ENCODE measurements around the gene SAMD14.

Gene SAMD14

DNA sequence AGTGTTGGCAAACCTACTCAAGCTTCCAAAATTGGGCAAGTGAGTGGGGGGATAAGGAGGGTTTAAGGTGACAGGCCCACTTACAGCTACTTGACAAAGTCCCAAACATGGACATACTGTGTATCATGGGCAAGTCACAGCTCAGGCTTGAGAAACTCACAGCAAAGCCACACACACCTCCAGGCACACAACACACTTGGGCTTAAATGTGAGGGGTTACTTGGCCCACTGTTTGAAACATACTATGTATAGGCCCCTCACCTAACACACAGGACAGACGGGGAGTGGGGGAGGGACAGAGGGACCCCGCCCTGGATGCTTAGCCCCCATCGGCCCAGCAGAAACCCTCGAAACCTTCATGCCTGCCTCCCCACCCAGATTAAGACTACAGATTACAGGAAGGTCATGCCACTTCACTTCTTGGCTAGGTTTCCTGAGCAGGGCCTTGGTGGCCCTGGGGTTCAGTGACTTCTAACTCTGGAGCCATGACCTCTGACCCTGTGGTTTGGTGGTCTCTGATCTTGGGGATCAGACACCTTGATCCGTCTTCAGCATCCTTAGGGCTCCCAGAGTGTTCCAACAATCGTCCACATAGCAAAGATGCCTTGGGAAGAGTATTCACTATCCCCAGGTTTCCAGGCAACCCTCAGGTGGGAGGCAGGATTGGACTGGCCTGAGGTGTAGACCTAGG is 2.3 kb upstream of the SAMD14 start:
- no peak for DNase-seq (ENCODE audit: low read depth)

DNA sequence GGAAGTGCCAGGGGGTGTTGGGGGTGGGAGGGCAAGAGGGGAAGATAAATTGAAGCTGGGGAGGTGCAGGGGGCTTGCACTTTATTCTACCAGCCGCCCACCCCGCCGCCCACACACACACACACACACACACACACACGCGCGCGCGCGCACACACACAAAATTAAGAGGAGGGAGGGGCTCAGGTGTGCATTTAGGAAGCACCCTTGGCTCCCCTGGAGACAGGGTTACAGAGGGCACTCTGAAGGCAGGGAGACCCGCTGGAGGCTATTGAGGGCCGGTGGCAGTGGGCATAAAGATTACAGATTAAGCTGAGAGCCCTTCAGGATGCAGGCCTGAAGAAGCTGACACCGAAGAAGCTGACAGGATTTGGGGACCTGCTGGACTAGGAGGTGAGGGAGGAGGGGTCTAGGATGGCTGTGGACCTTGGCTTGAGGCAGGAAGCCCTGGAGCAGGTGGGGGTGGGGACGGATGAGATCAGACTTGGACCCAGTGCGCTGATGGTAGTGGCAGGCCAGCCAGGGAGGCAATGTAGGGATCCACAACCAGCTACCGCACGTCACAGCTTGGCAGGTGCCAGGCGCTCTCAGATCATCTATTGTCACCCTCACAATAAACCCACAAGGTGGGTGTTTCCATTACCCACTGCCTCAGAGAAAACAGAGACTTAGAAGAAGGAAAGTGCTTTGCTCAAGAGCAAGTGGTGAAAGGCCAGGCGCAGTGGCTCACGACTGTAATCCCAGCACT is 772 bp upstream of the SAMD14 start:
- DNase-seq (ENCODE audit: low read depth), result no peak

DNA sequence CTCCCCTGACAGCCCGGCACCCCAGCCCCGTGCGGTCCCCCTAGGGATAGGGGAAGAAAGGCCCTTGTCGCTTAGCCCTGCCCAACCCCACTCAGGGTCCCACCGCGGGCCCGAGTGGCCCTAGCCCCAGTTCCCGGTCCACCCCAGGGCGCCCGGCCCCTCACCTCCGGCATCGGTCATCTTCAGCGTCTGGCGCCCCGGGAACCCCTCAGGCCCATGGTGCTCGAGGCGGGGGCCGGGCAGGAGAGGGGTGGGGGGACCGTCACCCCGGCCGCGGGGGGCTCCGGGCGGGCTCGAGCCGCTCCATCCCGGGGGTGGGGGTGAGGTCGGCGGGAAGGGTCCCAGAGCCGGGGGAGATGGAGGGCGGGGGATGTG is 620 bp downstream of the SAMD14 start:
- DNase-seq (ENCODE audit: low read depth), result no peak

DNA sequence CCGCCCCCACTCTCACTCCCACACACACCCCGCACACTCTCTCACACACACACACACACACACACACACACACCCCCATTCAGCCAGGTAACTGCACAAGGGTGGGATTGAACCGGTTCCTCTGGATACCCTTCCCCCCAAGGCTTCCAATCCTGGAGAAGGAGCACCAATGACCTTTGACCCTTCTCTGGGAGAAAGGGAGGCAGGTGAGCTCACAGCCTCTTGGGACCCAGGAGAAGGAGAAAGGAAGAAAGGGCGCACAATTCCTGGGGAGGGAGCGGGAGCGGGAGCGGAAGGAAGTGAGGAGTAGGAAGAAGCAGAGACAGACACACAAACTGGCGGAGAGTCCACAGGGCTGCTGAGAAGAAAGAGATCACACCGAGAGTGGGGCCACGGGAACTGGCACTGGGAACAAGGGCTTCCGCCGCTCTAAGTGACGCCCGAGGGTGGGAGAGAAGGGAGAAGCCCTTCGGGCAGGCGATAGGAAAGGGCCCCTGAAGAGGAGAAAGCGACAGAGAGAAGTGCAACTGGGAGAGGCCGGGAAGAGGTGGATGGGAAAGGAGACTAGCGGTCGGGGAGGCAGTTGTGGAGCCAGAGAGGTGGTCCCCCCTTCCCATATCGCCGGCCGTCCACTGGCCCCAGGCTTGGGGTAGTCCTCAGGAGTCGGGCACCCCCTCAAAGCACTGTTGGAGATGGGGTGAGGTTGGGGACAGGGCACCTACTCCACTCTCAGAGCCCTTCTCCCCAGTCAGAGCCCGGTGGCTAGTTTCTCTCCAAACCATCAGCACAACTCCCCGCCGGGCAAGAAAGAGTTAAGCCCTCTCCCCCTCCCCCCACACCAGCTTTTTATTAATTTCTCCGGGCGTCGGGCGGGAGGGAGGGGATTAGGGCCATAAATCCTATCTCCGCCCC is 1.3 kb downstream of the SAMD14 start:
- no peak for DNase-seq (ENCODE audit: low read depth)

DNA sequence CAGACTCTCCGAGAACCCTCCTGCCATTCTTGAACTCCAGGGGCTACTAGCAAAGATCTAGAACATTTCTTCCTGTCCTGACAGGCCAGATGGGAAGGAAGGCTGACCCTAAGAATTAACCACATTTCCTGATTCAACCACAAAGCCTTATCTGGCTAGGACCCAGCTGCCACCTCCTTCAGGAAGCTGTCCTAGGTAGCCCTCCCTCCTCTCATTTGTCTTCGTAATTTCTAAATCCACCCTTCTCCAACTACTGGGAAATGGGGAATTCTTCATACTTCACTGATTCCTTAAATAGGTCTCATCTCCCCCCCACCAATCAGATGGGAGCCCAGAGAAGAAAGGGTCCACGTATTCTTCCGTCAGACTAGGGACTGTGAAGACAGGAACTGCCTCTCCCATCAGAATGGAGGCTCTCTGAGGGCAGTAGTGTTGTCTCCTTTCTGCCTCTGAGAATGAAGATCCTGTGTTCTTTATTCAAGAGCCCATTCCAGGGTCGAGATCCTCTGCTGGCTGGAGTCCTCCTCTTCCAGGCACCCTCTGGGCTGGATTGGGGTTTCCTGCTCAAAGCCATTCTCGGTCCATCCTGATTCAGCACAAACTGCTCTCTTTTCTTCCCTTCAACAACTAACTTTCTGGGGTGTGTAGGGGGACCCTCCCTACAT is 2.1 kb downstream of the SAMD14 start:
- DNase-seq (ENCODE audit: low read depth), result no peak

DNA sequence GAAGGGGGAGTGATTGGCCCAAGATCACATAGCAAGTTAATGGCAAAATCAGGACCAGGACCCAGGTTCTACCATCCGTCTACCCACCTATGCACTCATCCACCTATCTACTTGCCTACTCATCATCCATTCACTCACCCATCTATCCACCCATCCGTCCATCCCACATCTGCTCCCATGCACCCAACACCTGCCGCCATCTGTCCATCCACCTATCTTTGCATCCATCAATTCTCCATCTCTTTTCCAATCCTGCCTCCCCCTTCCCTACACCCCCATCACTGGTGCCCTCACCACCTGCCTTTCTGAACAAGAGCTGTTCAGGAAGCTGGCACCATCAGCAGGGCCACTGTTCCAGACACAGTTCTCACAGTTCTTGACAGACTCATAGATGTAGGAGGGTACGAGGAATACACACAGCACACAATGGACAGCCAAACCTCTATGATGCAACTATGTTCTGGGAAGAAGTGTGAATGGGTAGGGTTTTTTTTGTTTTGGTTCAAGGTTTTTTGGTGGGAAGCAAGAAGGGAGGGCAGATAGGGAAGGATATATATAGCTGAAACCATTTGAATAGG is 4.5 kb downstream of the SAMD14 start:
- DNase-seq (ENCODE audit: low read depth), result no peak

DNA sequence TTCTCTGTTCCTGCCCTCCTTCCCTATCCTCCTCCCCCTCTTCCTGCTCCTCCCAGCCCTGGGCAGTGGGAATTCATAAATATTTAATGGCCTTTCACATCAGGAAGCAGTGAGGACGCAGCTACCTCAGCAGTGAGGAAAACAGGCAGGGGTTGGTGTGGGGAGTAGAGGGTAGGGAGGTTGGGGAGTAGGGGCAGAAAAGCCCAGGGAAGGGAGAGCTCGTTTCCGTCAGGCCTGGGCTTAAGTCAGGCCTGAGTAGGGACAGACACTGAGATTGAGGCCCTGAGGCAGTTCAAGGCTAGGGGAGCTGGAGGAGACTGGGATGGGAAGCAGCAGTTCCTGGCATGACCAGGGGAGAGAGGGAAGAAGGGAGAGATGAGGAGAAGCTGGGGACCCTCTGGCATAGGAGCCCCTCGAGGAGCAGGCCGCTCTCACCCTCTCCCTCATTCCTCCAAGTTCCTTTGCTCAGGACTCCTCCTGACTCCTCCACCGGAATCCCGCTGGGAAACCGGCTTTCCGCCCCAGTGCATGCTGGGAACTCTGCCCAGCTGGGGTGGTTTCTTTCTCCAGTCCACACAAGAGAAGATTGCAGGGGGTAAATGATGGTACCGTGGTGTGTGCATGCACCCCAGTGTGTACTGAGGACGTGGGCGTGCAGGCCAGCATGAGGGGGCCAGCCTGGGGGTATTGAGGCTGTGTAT is 6.2 kb downstream of the SAMD14 start:
- DNase-seq (ENCODE audit: low read depth), result no peak

DNA sequence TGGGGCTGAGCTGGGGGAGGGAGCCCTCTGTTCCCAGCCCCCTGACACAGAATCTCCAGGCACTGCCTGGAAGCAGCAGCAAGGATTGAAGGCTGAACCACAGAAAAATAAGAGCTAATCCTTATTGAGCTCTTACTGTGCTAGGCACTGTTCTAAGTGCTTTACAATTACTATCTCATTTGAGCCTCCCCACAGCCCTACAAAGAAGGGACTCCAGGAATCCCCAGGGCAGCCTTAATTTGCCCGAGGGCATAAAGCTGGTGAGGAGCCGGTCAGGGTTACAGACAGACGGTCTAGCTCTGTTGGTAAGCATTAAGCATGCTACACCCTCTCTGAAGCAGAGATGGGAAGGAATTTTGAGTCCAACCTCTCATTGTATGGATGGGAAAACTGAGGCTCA is 7.0 kb downstream of the SAMD14 start:
- DNase-seq (ENCODE audit: low read depth), result no peak

DNA sequence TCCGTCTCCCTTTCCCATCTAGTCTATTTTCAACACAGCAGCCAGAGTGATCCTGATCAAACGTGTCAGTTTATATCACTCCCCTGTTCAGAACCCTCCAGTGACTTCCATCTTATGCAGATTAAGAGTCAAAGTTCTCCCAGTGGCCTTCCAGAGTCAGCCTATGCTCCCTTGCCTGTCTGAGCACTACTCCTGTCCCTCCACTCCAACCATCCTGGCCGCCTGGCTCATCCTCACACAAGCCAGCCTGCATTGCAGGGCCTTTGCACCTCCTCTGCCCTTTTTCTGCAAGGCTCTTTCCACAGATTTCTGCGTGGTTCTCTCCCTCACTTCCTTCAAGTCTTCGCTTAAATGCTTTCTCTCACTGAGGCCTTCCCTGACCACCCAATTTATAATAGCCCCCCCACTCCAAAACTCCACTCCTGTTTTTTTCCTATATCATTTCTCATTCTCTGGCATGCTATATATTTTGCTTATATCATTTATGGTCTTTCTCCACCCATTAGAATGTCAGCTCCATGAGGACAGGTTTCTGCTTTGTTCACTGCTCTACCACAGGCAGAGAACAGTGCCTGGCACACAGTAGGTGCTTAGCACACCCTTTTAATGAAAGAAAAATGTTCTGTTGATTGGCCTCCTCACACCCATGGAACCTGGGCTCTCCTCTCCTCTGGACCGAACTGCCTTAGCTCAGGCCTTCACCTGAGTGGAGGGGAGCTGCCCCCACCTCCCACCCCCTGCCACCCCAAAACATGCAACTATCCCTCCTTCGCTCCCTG is 9.3 kb downstream of the SAMD14 start:
- no peak for DNase-seq (ENCODE audit: low read depth)

DNA sequence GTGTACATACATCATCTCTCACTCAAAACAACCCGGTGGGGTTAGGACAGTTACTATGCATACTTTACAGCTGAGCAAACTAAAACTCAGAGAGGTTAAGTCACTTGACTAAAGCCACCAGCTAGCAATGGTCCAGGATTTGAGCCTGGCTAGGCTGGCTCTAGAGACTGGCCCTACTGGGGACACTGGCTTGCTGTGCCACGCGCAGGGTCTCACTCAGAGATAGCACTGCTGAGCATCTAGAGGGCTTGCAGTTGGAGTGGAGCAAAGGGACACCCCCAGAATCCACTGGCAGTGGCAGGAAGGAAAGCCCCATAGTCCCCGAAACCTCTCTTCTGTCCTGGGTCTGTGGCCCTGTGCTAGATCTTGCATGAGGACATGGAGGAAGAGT is 11.1 kb downstream of the SAMD14 start:
- no peak for DNase-seq (ENCODE audit: low read depth)

DNA sequence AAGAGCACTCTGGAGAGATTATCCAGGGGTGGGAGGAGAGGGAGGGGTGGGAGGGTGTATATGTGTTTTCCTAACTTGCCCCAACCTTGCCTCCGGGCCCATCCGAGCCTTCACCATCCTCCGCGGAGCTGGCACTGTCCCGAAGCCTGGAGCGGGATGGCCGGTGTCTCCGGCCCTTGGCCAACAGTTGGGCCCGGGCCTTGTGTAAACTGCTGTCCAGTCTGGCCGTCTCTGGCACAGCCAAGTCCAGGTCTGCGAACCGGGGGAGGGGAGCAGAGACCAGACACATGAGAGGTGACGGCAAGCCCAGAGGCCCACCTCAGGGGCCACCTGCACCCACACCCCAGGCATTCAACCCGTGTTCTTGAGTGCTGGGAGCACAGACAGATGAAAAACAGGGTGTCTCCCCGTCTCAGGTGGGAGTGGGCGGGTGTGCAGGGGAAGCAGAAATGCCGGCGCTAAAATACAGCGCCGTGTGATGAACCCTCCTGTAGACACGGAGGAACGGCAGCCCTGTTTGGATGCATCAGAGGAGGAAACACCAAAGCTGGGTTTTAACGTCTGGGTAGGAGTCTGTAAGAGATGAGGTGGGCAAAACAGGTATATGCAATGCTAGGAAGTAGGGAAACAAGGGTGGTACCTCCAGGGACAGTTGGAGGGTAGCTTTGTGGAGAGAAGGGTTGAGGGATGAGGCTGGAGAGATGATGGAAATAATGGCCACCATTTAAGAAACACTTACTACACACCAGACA is 11.7 kb downstream of the SAMD14 start:
- no peak for DNase-seq (ENCODE audit: low read depth)

DNA sequence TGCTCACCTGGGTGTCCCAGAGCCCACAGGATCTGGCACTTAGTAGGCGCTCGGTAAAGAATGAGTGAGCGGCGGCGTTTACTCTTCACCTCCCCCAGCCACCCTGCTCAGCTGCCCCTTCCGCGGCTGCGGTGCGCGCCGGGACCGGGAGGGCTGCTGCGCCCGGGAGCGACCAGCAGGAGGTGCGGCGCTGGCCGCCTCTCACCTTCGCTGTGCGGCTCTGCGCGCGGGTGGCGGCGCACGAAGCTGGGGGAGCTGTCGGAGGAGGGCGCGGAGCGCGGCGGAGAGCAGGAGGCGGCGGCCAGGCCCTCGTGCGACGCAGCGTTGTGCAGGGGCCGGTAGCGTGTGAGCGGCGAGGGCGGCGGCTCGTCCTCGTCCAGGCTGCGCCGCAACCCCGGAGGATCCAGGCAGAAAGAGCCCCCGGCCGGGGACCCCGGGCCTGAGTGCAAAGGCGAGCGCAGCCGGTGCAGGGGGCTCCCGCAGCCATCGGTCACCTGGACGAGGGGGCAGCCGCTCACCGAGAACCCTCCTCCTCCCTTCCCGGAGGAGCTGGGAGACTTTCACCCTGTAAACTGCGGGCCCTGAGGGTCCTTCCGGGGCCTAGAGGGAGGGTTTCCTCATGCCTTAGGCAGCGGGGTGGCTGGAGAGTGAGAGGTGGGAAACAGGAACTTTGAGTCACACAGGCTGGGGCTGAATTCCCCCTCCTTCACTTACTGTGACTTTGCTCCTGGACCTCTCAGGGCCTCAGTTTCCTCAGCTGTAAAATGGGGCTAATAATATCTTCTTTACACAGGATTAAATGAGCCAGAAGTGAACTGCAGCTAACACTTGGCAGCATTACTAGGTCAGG is 12.5 kb downstream of the SAMD14 start:
- DNase-seq (ENCODE audit: low read depth), result no peak

DNA sequence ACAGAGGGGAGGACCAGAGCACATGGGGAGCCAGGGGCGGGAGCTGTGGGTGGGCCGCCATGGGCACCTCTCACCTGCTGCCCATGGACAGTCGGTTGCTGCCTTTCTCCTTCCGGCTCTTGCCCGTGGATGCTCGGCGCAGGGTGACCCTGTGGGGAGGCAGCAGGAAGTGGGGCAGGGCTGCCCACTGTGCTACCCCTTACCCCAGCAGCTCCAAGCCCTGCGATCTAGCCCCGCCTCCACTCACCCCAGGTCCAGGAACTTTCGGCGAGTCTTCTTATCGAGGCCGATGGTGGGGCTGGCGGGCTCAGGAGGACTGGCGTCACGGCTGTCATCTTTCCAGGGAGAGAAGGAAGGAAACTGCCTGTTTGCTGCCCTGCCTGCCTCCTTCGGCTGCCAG is 14.2 kb downstream of the SAMD14 start:
- no peak for DNase-seq (ENCODE audit: low read depth)

DNA sequence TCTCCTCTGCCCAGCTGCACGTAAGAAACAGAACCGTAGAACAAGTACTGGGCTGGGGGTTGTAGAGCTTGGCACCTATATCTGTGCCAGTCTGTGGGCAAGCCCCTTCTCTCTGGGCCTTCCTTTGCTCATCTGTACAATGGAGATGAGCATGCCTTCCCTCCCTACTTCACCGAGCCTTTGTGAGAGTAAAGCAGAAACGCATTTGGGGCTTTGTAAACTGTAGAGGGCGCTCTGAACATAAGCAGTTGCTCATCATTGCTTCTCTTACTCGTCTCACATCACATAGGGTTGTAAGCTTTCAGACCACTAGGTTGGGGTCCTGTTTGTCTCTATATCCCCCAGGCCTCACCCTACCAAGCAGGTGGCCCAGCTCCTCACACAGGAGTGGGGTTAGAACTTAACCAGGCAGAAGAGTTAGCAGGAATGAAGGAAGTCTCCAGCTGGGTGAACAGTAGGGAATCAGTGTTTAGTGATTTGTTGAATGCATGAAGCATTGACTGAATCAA is 15.1 kb downstream of the SAMD14 start:
- DNase-seq (ENCODE audit: low read depth), result no peak

DNA sequence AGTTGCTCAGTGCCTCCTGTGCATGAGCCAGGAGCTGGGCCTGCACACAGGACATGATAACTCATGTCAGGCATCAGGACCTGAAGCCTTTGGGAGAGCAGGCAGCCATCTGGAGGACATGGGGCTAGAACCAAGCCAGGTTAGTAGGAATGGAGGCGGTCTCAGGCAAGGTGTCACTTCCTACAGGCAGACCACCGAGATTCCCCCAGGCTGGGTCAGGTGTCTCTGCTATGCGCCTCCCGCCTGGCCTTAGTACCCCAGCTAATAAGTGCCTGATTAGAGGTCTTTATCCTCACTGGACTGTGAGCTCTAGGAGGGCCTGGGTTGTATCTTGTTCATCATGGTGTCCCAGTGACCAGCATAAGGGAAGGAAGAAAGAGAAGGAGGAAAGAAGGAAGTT is 15.6 kb downstream of the SAMD14 start:
- DNase-seq (ENCODE audit: low read depth), result no peak

DNA sequence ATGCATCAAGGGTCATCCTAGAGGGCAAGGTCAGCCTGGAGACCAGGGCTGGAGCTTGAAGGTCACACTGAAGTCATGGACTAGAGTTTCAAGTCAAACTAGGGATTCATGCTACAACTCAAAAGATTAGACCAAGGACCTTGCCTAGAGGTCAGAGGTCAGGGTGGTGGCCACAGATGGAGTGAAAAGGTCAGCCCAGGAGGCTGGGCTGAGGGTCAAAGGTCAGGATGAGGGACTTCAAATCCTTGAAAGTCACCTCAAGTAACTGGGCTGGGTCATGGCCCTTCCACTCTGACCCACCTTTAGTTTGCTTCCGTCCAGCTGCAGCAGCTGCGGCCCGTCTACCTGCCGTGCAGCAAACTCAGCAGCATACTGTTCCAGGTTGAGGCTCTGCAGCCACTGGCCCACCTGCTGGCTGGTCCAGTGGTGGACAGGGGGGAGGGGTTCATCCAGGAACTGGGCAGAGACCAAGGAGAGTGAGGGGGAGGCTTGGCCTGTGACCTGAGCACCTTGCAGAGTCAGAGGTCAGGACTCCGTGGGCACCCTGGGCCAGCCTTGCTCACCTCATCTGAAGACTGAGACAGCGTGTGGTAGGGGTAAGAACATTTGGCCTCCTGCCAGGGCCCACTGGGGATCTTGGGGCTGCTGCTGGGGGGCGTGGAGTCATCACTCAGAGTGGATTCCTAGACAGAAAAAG is 16.2 kb downstream of the SAMD14 start:
- no peak for DNase-seq (ENCODE audit: low read depth)

DNA sequence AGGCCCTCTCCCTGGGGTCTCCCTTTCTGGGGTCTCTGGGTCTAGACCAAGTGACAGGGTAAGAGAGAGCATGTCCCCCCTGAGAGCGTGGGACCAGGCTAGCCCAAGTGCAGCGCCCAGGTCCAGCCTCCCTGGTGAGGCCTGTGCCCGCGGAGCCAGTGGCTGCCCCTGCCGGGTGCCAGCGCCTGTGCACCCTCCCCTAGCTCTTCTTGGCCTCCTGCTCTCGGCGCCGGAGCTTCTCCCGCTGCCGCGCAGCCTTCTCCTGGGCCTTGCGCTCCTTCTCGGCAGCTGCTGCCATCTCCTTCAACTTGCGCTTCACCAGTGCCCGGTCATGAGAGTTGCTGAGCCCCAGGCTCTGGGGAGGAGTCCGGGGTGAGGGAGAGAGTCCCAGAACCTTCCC is 17.3 kb downstream of the SAMD14 start:
- no peak for DNase-seq (ENCODE audit: low read depth)

All from non-pigmented ciliary epithelial cell (primary cell).